AG04450 (cell line): ENCODE data around the gene HIF1A. TPM values are rescaled to one million over a fixed set of nuclear protein-coding genes. Genes with fewer than 3 reads are reported as not detected.

Experiments used
- CTCF ChIA-PET: fragments of 300-600, 350-600 bp; formaldehyde crosslinking; extraction: SDS; loops from one replicate; lab custom pipeline; 2022; ENCODE audit warnings: antibody characterized with exemption, inconsistent platforms; lab: Charles Lee
- POLR2A ChIA-PET: fragments of 350-600 bp; formaldehyde crosslinking; extraction: SDS; loops from one replicate; lab custom pipeline; 2021; ENCODE audit warnings: antibody characterized with exemption, inconsistent platforms; lab: Yijun Ruan, JAX
- DNase-seq: peaks from one replicate; pipeline ENCODE4 v3.0.0-alpha.2; 2011; ENCODE audit warnings: low read depth, low spot score
- H3K27ac ChIP-seq: one replicate; pipeline ENCODE4 v1.5.1; 2012; ENCODE audit warnings: low read depth, low read length, control low read depth
- H3K27me3 ChIP-seq: one replicate; pipeline ENCODE4 v1.6.0; 2012; ENCODE audit warnings: low read length; ENCODE audit not compliant: control insufficient read depth, insufficient read depth
- H3K4me3 ChIP-seq: 2 replicates; pipeline ENCODE4 v1.5.1; 2011; ENCODE audit warnings: mild to moderate bottlenecking, low read depth, low read length, control low read depth
- H3K9me3 ChIP-seq: 2 replicates; pipeline ENCODE4 v1.5.1; 2012; ENCODE audit warnings: low read length; ENCODE audit not compliant: control insufficient read depth, insufficient read depth
- CTCF ChIP-seq: IDR thresholded peaks from 2 replicates; pipeline ENCODE4 v1.5.1; 2011; ENCODE audit warnings: low read depth, low read length, control low read depth, inconsistent platforms
- polyA plus RNA-seq: library from polyadenylated mRNA; depleted of rRNA; stranded (reverse); fragments of >200 nt; gene quantifications from 2 replicates; pipeline ENCODE4 v1.2.3, GENCODE V29; 2011

HIF1A gene
- polyA plus RNA-seq, 1 experiment, result 210 TPM

- ChIA-PET POLR2A (no interaction called here), CTCF (interaction anchor here (1.2 kb wide), 1 partner anchor 91 kb away, joined by 4 read pairs; no protein-coding TSS in a partner anchor)
- Histone ChIP-seq H3K27me3 (no peaks in the 10 kb centered on the region), H3K27ac (no peak overlapping the region), H3K9me3 (no peaks in the 10 kb centered on the region), H3K4me3 (no peak overlapping the region)
- no peak for DNase-seq
- no peak for TF ChIP-seq CTCF
Observed at GRCh38 chr14:61746881-61747280, 51.6 kb downstream of the HIF1A start.

- POLR2A ChIA-PET, result no interaction called here
- no peak for TF ChIP-seq CTCF
- Histone ChIP-seq H3K4me3 (no peak overlapping the region), H3K27me3 (no peaks in the 10 kb centered on the region), H3K27ac (no peak overlapping the region), H3K9me3 (no peaks in the 10 kb centered on the region)
- DNase-seq, result no peak
- CTCF ChIA-PET, result no interaction called here
Observed at GRCh38 chr14:61747342-61747741, 52.0 kb downstream of the HIF1A start.

DNA sequence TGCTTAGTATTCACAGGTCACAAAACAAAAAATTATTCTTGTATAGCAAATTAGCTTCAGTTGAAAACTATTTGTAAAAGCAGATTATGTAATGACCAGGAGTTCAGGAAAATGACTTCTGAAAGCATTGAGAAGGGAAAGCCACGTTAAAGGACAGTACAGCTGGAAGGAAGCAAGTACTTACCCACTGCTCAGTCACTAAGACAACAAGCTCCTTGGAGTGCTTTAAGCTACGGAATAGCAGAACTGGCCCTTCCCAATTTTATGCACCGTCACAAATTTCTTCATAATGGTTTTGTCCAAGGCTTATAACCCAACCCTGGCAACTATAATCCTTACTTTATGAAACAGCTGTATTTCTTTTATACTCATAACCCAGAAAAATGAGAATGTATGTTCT, 54.0 kb downstream of the HIF1A start:
- ChIA-PET POLR2A (interaction anchor here (0.6 to 1.7 kb wide), 2 partner anchors 13 to 27 kb away, joined by 3 to 8 read pairs; partner anchors contain the start of gene SNAPC1), CTCF (interaction anchor here (0.6 to 2.0 kb wide), 5 partner anchors 88 to 289 kb away, joined by 3 to 10 read pairs (median 4); no protein-coding TSS in a partner anchor)
- no peaks in the 10 kb centered on the region for H3K9me3 ChIP-seq
- TF ChIP-seq CTCF, result no peak
- H3K4me3 ChIP-seq, result peak overlapping the region; percentile 31; the same call in 1 of the 2 replicates
- no peak overlapping the region for H3K27ac ChIP-seq
- DNase-seq, result no peak
- H3K27me3 ChIP-seq, result no peaks in the 10 kb centered on the region

DNA sequence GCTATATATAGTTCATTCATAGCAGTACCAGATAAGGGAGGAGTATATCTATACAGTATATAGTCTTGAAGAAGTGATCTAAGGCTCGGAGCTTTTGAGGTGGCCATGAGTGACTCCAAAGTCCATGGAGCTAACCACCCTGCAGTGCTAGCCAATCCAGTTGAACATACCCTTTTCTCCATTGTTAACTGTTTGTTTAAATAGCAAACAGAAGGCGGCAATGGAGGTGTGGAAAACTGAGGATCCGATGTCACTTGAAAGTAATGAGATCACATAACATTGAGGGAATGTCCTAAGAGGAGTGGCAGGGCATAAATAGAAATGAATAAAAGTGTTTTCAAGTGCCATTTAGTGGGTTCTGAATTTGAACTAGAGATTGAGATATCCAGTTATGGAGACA, 54.6 kb downstream of the HIF1A start:
- no peak for TF ChIP-seq CTCF
- no peaks in the 10 kb centered on the region for H3K27me3 ChIP-seq
- DNase-seq, result no peak
- H3K27ac ChIP-seq, result no peak overlapping the region
- H3K9me3 ChIP-seq, result no peaks in the 10 kb centered on the region
- ChIA-PET CTCF (interaction anchor here (0.8 to 2.0 kb wide), 2 partner anchors 88 to 287 kb away, joined by 3 to 10 read pairs; no protein-coding TSS in a partner anchor), POLR2A (interaction anchor here (1.7 kb wide), 1 partner anchor 12 kb away, joined by 8 read pairs; the partner anchor contains the start of gene SNAPC1)
- peak overlapping the region; percentile 33 for H3K4me3 ChIP-seq

DNA sequence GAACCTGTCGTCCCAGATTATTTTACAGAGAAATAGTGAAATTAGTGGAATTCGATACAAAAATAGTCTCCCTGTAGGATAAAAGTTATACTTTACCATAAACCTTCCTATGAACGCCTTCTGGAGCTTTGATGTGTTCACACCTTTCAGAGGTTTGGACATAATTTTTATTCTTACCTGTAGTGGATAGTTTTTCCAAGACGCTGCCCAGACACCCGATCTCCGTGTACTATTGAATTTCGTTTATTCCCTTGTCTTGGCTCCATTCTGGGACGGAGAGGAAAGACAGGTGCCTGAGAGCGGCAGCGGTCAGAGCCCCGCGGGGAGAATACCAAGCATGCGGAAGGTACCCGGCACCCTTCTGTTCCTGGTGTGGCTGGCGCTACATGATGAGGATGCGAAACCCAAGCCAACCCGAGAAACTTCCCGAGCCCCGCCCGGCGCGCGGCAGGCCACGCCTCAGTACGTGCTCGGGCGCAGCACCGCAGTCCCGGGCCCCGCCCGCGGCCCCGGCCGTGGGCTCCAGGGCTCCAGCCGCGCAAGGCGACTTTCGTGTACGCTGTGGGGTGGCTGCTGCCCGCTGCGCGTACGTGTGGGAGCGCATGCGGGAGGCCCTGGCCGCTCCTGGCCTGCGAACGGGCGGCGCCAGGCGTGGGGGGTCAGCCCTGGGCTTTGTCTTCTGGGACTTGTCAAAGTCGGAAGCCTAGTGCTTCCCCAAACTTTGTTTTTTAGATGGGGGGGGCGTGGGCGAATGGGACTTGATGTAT, 55.6 kb downstream of the HIF1A start:
- Histone ChIP-seq H3K9me3 (no peaks in the 10 kb centered on the region), H3K27me3 (no peaks in the 10 kb centered on the region), H3K4me3 (peak overlapping the region; percentile 58), H3K27ac (no peak overlapping the region)
- TF ChIP-seq CTCF, result no peak
- DNase-seq, result no peak
- ChIA-PET POLR2A (interaction anchor here (1.3 kb wide), 1 partner anchor 11 kb away, joined by 4 read pairs; no protein-coding TSS in a partner anchor), CTCF (no interaction called here)
